ENCODE data around the gene CNOT1.

The CNOT1 gene

DNA sequence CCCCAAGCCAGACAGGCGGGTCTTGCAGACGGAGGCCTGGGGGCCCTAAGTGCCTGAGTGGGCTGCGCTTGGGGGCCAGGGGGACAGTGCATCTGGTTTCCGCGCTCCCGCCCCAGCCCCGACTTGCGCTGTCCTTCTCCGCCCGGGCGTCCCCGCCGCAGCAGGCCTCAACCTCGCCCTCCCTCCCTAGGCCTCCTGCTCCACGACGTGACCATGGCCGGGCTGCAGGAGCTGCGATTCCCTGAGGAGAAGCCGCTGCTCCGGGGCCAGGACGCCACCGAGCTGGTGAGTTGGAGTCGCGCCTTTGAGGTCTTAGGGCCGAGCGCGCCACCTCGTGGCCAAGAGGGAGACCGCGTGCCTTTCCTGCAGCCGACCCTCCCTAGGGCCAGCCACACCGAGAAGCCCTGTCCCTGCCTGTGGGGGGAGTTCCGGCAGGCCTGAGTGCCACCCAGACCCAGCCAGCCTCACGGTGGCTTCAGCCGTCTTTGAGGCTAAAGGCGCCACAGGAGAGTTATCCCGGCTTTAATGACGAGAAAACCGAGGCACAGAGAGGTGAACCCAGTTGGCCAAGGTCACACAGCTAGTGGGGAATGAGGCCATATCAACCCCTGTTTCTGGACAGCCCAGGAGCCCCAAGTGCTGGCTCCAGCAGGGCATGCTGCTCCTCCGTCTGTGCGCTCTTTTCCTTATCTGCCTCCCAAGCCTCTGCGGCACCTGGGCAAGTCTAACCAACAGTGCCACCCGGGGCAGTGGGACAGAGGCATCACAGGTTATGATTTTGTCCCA, 141.9 kb downstream of the CNOT1 start:
- DNase-seq (ENCODE audit: low read depth) = peak; percentile 42

DNA sequence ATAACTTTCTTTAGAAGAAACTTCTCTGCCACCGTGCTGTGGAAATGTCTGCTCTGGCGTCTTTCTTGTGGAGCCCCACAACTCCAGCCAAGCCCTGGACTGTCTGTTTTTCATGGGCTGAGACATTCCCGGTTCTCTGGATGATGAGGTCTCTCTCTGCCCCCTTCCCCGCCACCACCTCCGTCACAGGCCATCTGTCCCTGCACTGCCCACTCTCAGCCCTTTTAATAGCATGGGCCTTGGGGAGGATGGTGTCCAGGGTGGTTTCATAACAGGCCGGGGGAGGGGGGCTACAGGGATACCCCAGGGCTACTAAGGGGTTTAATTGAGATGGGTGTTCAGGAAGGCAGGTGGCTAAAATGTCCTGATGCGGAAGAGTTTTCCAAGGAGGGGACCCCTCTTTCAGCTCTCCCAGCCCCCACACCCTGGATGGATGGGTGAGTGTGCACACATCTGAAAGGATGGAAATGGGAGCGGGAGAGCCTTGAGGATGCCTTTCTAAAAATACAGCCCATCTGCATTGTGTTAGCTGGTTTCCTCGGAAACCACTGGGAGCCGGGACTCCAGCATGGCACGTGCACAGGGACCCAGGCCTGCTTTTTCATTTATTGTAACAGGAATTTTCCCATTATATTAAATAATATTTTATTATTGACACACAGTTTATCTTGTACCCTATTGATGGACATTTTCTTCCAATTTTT, 144.3 kb downstream of the CNOT1 start:
- DNase-seq (ENCODE audit: low read depth) = no peak

DNA sequence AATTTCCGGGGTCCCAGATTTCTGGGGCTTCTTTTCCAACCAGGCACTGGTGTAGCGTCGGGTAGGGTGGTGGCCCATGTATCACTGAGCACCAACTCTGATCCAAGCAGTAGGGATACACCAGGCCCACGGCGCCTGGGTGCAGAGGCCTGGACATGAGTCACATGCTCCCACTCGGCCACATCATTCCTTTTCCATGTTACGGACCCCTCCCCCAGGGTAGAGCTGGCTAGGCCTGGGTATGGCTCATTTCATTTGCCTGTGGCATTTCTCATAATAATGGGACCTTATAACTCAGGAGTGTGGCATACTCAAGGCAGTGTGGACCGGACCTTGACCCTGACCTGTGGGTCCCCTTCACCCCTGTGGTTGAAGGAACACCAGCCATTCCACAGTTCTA, 147.7 kb downstream of the CNOT1 start:
- DNase-seq (ENCODE audit: low read depth) = no peak

DNA sequence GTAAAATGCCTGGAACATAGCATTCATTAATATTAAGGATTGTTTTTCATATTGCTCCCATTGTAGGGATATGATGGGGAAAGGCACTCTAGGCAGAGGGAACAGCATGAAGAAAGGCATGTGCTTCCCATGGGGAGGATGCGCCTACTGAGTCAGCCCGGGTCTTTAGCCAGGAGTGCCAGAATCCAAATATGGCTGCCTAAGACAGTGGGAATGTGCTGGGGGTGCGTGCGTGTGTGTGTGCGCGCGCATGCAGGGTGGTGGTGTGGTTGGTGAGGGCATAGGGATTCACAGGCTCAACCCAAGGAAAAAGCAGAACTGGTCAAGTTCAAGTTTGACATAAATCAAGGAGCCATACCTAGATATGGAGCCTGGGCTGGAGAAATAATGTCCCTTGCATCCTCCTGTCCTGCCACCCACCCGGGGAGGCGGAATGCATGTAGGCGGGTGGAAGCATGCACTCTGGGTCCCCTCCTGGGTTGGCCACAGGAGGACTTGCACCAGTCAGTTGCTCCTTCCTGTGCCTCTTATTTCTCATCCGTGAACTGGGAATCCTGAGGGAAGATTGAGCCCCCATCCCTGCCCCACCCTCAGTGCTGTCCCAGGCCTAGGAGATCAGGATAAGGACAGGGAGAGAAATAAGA, 148.3 kb downstream of the CNOT1 start:
- DNase-seq (ENCODE audit: low read depth) = no peak

DNA sequence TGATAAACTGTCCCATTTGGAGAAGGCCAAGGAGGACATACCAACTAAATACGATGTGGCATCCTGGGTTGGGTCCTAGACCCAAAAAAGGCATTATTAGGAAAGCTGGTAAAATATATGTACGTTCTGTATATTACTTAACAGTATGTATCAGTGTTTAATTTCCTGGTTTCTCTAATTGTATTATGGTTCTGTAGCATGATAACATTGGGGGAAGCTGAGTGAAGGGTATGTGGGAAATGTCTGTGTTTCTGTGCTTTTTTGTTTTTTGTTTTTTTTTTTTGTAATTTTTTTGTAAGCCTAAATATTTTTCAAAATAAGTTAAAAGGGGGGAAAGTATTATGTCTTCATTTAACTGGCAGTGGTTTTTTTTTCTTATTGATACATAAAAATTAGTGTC, 151.2 kb downstream of the CNOT1 start:
- no peak for DNase-seq (ENCODE audit: low read depth)

DNA sequence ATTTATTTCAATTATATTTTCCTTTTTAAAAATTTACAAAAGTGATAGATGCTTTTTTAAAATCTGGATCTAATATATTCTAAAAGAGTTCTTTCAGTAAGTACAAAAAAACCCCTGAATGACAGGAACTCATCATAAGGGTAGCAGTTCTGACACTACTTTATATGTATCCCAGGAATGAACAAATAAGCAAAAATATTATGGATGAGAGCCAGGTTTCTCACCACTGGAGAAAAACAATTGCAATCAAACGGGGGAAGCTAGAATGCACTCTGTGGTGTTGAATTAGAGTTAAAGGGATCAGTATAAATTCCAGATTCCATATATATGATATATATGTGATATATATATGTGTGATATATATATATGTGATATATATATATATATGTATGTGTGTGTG, 152.8 kb downstream of the CNOT1 start:
- DNase-seq (ENCODE audit: low read depth) = no peak

DNA sequence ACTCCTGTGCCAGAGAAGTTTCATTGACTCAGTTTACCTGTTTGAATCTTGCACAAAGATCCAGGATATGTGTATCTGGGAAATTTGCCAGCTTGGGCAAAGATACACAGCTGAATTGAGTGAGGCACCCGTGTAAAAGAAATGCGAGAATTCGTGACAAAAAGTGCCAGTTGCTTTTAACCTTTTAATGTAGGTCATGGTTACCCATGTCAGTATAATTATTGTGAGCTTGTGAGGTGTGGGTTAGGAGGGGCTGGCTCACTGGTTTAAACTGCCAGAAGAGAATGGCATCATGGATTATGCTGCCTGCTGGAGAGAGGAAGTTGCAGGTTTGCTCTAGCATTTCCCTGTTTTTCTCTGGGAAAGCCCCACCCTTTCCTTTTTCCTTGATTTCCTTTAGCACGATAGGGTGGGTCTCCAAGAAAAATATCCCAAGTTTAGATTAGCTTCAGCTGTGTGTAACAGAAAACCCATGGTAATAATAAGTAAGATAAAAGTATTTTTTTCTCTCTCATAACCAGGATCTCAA, 154.5 kb downstream of the CNOT1 start:
- no peak for DNase-seq (ENCODE audit: low read depth)

DNA sequence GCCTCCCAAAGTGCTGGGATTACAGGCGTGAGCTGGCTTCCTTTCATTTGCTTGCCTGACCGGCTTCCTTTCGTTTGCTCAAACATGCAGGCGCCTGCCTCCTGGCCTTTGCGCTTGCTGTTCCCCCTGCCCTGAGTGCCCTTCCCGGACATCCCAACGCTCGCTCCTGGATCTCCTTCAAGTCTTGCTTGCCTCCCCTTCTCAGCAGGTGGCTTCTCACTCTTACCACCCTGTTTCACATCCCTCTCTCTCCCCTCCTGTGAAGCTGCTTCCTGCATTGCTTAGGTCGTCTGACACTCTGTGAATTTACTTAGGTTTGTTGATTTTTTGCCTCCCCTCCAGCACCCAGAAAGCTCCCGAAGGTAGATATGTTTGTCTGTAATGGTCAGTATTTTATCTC, 155.3 kb downstream of the CNOT1 start:
- no peak for DNase-seq (ENCODE audit: low read depth)

DNA sequence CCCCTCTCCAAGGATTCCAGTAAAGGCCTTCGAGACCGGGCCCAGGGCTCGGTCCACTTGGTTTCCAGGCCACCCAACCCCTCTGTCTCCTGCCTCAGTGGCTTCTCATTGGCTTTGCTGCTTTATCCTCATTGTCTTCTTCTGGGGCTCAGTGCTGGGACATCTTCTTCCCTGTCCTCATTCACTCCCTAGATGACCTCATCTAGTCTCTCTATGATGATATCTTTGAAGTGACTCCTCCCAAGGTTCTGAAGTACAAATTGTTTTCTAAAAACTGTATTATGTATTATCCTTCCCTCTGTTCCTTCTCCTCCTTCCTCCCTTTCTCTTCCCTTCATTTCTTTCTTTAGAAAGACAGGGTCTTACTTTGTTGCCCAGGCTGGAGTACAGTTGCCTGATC, 156.8 kb downstream of the CNOT1 start:
- no peak for DNase-seq (ENCODE audit: low read depth)

DNA sequence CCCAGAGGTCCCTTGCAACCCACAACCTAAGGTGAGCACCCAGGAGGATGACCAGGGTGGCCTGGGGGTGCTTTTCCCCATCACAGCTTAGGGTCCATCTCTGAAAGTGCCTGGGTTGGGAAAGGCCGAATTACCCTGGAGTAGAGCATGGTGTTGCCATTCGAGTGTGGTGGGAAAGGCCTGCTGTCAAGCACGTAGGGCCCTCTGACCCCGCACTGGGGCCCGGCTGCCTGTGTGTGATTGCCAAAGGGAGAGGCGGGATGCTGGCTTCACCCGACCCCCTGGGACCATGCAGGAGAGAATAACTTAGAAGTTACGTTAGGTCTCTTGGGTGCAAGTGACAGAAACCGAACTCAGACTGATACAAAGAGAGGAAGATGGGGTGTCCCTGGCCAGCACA, 157.4 kb downstream of the CNOT1 start:
- DNase-seq (ENCODE audit: low read depth) = no peak

DNA sequence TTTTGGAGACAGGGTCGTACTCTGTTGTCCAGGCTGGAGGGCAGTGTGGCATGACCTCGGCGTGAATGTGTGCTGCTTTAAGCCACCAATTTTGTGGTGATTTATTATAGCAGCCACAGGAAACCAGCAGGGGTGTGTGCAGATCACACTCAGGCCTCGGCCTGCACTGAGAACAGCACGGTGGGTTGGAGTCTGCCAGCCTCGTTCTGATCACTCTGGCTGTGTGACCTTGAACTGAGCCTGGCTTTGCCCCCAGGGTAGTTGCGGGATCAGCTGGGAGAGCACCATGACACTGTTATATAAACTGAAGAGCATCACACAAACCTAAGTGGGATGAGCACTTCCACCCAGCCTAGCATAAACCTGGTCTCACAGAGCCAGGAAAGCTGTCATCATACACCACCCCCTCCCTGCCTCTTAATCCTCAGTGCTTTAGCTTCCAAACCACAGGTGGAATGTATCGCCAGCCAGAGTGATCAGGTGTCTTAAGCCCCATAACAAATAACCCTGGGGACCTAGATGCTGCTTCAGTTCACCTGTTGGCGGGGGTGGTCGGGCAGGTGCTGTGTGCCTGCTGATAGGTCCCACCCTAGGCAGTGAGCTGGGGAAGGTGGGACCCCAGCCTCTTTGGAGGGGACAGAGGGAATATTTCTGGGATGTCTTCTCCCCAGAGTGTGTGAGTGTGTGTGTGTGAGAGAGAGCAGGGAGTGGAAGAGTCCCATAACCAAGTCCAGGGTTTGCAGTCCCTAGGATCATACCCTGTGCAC, 158.2 kb downstream of the CNOT1 start:
- DNase-seq (ENCODE audit: low read depth) = no peak
